HepG2 (cell line): ENCODE data around the gene KLHL33. TPM values are rescaled to one million over a fixed set of nuclear protein-coding genes. Genes with fewer than 3 reads are reported as not detected.
A peak's percentile ranks its signal among the peaks of the same experiment; 100 is the strongest.

Experiments
- CBFB ChIP-seq: sonication (generic); formaldehyde crosslinking; IDR thresholded peaks from 2 replicates; pipeline ENCODE4 v1.4.0; 2020; ENCODE audit warnings: missing genetic modification reagents
- DNMT3B ChIP-seq: conservative IDR thresholded peaks from 2 replicates; pipeline ENCODE4 v1.6.1; 2016; ENCODE audit warnings: missing biosample characterization, control low read depth
- ELF4 ChIP-seq: sonication (generic); formaldehyde crosslinking; IDR thresholded peaks from 2 replicates; pipeline ENCODE4 v1.5.0; 2020; ENCODE audit warnings: missing genetic modification reagents, mild to moderate bottlenecking, moderate library complexity, borderline replicate concordance
- HOXA3 ChIP-seq: sonication (generic); formaldehyde crosslinking; IDR thresholded peaks from 2 replicates; pipeline ENCODE4 v1.5.0; 2020; ENCODE audit warnings: missing genetic modification reagents
- MED1 ChIP-seq: sonication (generic); formaldehyde crosslinking; IDR thresholded peaks from 2 replicates; pipeline ENCODE4 v1.4.0; 2020; ENCODE audit warnings: missing genetic modification reagents
- MEF2D ChIP-seq: sonication (generic); formaldehyde crosslinking; IDR thresholded peaks from 2 replicates; pipeline ENCODE4 v1.5.1; 2020; ENCODE audit warnings: mild to moderate bottlenecking, missing genetic modification reagents
- MIER2 ChIP-seq: IDR thresholded peaks from 2 replicates; pipeline ENCODE4 v1.6.1; 2016; ENCODE audit warnings: missing biosample characterization, missing genetic modification reagents
- MTF2 ChIP-seq: sonication (generic); formaldehyde crosslinking; IDR thresholded peaks from 2 replicates; pipeline ENCODE4 v1.5.0; 2020; ENCODE audit warnings: missing genetic modification reagents, borderline replicate concordance
- MXI1 ChIP-seq: IDR thresholded peaks from 3 replicates; pipeline ENCODE4 v1.6.1; 2012; ENCODE audit warnings: low read depth, low read length, inconsistent platforms, borderline replicate concordance
- NR2F1 ChIP-seq, 2 experiments: fragments of 450-650 bp in 1 of 2; formaldehyde crosslinking in 1 of 2; IDR thresholded peaks; 2 replicates each; pipeline versions ENCODE4 v1.5.0 to v1.6.1; 2016 to 2020; ENCODE audit warnings: mild to moderate bottlenecking in 1 of 2, missing compliant biosample characterization in 1 of 2, missing genetic modification reagents in 1 of 2, moderate library complexity in 1 of 2
- POLR2AphosphoS5 ChIP-seq: IDR thresholded peaks from 2 replicates; pipeline ENCODE4 v1.6.1; 2012; ENCODE audit warnings: low read depth, low read length
- SNAI1 ChIP-seq: sonication (generic); formaldehyde crosslinking; IDR thresholded peaks from 2 replicates; pipeline ENCODE4 v1.5.0; 2020; ENCODE audit warnings: mild to moderate bottlenecking, missing genetic modification reagents, borderline replicate concordance
- XRCC5 ChIP-seq: fragments of 200-400 bp; formaldehyde crosslinking; optimal IDR thresholded peaks from 2 replicates; pipeline ENCODE3; 2017; ENCODE audit warnings: mild to moderate bottlenecking, low read length
- ZFX ChIP-seq: sonication (generic); formaldehyde crosslinking; IDR thresholded peaks from 2 replicates; pipeline ENCODE4 v1.4.0; 2020; ENCODE audit warnings: mild to moderate bottlenecking, low read depth, missing genetic modification reagents, moderate library complexity
- ZNF550 ChIP-seq: sonication (generic); formaldehyde crosslinking; IDR thresholded peaks from 2 replicates; pipeline ENCODE4 v1.4.0; 2020; ENCODE audit warnings: mild to moderate bottlenecking, missing genetic modification reagents, borderline replicate concordance
- polyA plus RNA-seq, 8 experiments: library from polyadenylated mRNA; depleted of rRNA in 3 of 8; stranded (reverse) in 7 of 8; unstranded in 1 of 8; fragments of >200 nt; fragmentation: Illumina TruSeq in 4 of 8; extraction: Trizol in 4 of 8; gene quantifications; 2 replicates each; pipeline versions ENCODE4 v1.2.1 to v1.2.3, GENCODE V29; 2011 to 2016; ENCODE audit warnings: low read depth in 4 of 8, missing spikeins in 1 of 8, mixed read lengths in 1 of 8; ENCODE audit not compliant: insufficient read depth in 1 of 8
- total RNA-seq, 5 experiments: library from RNA; depleted of rRNA; stranded (reverse); fragments of >200 nt; fragmentation: Illumina TruSeq; extraction: Trizol; gene quantifications; 2 replicates each; pipeline ENCODE4 v1.2.3, GENCODE V29; 2016; ENCODE audit warnings: low read depth in 1 of 5
- TF ChIP-seq, protein P1 (sequence below): sonication (generic); formaldehyde crosslinking; IDR thresholded peaks from 2 replicates; pipeline ENCODE4 v1.9.0; 2022; ENCODE audit warnings: low read depth, missing genetic modification reagents
- TF ChIP-seq, protein P2 (sequence below): sonication (generic); formaldehyde crosslinking; IDR thresholded peaks from 2 replicates; pipeline ENCODE4 v1.5.0; 2020; ENCODE audit warnings: mild to moderate bottlenecking, missing genetic modification reagents, moderate library complexity
- TF ChIP-seq, protein P3 (sequence below): sonication (generic); formaldehyde crosslinking; IDR thresholded peaks from 2 replicates; pipeline ENCODE4 v1.5.1; 2020; ENCODE audit warnings: mild to moderate bottlenecking, moderate library complexity, missing genetic modification reagents
- TF ChIP-seq, protein P4 (sequence below): IDR thresholded peaks from 2 replicates; pipeline ENCODE4 v1.6.1; 2016; ENCODE audit warnings: missing compliant biosample characterization, missing genetic modification reagents, borderline replicate concordance
- TF ChIP-seq, protein P5 (sequence below): sonication (generic); formaldehyde crosslinking; IDR thresholded peaks from 2 replicates; pipeline ENCODE4 v1.4.0; 2020; ENCODE audit warnings: low read depth, mild to moderate bottlenecking, missing genetic modification reagents

Gene KLHL33
- total and polyA plus RNA-seq, 2 of the 13 experiments (the other 11 are each of a cell fraction or from before 2014, with no cell fraction given) = not detected

DNA sequence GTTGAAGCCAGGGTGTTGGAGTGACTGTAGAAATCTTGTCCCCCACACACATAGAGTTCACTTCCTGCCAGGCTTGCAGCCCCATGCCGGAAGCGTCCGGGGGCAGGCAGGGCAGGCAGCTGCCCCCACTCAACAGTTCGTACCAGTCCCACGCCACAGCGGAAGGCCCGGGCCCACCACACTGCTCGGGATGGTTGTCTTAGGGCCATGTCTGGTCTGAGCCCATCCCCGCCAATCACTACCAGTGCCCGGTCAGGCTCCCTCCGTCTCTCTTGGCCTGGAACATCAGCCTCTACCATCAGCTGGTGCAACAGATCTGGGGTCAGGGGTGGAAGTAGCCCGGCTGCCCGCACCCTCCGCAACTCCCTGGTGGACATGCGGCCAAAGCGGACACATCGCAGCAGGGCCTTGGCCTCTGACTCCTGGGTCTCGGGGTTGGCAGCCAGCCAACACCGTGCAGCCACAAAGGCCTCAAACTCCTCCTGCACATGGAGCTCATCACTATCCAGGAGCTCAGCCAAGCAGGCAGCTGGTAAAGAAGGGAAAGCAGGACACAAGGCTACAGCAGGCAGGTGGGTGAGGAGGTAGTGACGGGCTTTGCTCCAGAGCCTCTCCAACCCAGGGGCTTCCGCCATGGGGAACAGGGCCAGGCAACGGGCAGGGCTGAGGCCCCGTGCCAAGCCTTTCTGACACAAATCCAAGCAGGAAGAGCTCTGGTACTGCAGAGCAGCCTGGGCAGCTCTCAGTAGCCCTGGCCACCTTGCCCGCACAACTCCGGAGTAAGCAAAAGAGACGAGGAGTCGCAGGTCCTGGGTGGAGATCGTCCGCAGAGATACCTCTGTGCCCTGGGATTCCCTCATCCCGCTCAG is 5.9 kb downstream of the KLHL33 start (continued):
- TF ChIP-seq POLR2AphosphoS5 (no peak), ZFX (CRISPR knock-in tag) (peak; percentile 79), CBFB (CRISPR knock-in tag) (no peak), ZNF550 (CRISPR knock-in tag) (0 out of 2 replicates have a peak, but pooled peaks have one; percentile 57), MXI1 (peak; percentile 52; the same call in 1 of the 3 replicates), MIER2 (CRISPR knock-in tag) (no peak), MED1 (CRISPR knock-in tag) (peak; percentile 52), HOXA3 (peak; percentile 34; the same call in 1 of the 2 replicates), XRCC5 (peak; percentile 20), SNAI1 (CRISPR knock-in tag) (no peak), ELF4 (CRISPR knock-in tag) (no peak), MTF2 (CRISPR knock-in tag) (no peak), DNMT3B (CRISPR knock-in tag) (no peak), MEF2D (CRISPR knock-in tag) (0 out of 2 replicates have a peak, but pooled peaks have one; percentile 26), NR2F1 (CRISPR knock-in tag; IDR thresholded peaks at IDR 0.05) (peak; percentile 89 to 95)
- TF ChIP-seq, protein P1, sequence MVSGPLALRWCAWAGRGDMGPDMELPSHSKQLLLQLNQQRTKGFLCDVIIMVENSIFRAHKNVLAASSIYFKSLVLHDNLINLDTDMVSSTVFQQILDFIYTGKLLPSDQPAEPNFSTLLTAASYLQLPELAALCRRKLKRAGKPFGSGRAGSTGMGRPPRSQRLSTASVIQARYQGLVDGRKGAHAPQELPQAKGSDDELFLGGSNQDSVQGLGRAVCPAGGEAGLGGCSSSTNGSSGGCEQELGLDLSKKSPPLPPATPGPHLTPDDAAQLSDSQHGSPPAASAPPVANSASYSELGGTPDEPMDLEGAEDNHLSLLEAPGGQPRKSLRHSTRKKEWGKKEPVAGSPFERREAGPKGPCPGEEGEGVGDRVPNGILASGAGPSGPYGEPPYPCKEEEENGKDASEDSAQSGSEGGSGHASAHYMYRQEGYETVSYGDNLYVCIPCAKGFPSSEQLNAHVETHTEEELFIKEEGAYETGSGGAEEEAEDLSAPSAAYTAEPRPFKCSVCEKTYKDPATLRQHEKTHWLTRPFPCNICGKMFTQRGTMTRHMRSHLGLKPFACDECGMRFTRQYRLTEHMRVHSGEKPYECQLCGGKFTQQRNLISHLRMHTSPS (CRISPR knock-in tag) = peak; percentile 74; the same call in 1 of the 2 replicates
- TF ChIP-seq, protein P2, sequence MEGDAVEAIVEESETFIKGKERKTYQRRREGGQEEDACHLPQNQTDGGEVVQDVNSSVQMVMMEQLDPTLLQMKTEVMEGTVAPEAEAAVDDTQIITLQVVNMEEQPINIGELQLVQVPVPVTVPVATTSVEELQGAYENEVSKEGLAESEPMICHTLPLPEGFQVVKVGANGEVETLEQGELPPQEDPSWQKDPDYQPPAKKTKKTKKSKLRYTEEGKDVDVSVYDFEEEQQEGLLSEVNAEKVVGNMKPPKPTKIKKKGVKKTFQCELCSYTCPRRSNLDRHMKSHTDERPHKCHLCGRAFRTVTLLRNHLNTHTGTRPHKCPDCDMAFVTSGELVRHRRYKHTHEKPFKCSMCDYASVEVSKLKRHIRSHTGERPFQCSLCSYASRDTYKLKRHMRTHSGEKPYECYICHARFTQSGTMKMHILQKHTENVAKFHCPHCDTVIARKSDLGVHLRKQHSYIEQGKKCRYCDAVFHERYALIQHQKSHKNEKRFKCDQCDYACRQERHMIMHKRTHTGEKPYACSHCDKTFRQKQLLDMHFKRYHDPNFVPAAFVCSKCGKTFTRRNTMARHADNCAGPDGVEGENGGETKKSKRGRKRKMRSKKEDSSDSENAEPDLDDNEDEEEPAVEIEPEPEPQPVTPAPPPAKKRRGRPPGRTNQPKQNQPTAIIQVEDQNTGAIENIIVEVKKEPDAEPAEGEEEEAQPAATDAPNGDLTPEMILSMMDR (CRISPR knock-in tag) = no peak
- TF ChIP-seq, protein P3, sequence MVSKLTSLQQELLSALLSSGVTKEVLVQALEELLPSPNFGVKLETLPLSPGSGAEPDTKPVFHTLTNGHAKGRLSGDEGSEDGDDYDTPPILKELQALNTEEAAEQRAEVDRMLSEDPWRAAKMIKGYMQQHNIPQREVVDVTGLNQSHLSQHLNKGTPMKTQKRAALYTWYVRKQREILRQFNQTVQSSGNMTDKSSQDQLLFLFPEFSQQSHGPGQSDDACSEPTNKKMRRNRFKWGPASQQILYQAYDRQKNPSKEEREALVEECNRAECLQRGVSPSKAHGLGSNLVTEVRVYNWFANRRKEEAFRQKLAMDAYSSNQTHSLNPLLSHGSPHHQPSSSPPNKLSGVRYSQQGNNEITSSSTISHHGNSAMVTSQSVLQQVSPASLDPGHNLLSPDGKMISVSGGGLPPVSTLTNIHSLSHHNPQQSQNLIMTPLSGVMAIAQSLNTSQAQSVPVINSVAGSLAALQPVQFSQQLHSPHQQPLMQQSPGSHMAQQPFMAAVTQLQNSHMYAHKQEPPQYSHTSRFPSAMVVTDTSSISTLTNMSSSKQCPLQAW (CRISPR knock-in tag) = peak; percentile 51; the same call in 1 of the 2 replicates
- TF ChIP-seq, protein P4, sequence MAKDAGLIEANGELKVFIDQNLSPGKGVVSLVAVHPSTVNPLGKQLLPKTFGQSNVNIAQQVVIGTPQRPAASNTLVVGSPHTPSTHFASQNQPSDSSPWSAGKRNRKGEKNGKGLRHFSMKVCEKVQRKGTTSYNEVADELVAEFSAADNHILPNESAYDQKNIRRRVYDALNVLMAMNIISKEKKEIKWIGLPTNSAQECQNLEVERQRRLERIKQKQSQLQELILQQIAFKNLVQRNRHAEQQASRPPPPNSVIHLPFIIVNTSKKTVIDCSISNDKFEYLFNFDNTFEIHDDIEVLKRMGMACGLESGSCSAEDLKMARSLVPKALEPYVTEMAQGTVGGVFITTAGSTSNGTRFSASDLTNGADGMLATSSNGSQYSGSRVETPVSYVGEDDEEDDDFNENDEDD = no peak; the same call in 1 of the 2 replicates
- TF ChIP-seq, protein P5, sequence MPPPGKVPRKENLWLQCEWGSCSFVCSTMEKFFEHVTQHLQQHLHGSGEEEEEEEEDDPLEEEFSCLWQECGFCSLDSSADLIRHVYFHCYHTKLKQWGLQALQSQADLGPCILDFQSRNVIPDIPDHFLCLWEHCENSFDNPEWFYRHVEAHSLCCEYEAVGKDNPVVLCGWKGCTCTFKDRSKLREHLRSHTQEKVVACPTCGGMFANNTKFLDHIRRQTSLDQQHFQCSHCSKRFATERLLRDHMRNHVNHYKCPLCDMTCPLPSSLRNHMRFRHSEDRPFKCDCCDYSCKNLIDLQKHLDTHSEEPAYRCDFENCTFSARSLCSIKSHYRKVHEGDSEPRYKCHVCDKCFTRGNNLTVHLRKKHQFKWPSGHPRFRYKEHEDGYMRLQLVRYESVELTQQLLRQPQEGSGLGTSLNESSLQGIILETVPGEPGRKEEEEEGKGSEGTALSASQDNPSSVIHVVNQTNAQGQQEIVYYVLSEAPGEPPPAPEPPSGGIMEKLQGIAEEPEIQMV (CRISPR knock-in tag) = no peak
